ENCODE measurements around the gene SLC13A3.

The SLC13A3 gene, protein sequence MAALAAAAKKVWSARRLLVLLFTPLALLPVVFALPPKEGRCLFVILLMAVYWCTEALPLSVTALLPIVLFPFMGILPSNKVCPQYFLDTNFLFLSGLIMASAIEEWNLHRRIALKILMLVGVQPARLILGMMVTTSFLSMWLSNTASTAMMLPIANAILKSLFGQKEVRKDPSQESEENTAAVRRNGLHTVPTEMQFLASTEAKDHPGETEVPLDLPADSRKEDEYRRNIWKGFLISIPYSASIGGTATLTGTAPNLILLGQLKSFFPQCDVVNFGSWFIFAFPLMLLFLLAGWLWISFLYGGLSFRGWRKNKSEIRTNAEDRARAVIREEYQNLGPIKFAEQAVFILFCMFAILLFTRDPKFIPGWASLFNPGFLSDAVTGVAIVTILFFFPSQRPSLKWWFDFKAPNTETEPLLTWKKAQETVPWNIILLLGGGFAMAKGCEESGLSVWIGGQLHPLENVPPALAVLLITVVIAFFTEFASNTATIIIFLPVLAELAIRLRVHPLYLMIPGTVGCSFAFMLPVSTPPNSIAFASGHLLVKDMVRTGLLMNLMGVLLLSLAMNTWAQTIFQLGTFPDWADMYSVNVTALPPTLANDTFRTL

DNA sequence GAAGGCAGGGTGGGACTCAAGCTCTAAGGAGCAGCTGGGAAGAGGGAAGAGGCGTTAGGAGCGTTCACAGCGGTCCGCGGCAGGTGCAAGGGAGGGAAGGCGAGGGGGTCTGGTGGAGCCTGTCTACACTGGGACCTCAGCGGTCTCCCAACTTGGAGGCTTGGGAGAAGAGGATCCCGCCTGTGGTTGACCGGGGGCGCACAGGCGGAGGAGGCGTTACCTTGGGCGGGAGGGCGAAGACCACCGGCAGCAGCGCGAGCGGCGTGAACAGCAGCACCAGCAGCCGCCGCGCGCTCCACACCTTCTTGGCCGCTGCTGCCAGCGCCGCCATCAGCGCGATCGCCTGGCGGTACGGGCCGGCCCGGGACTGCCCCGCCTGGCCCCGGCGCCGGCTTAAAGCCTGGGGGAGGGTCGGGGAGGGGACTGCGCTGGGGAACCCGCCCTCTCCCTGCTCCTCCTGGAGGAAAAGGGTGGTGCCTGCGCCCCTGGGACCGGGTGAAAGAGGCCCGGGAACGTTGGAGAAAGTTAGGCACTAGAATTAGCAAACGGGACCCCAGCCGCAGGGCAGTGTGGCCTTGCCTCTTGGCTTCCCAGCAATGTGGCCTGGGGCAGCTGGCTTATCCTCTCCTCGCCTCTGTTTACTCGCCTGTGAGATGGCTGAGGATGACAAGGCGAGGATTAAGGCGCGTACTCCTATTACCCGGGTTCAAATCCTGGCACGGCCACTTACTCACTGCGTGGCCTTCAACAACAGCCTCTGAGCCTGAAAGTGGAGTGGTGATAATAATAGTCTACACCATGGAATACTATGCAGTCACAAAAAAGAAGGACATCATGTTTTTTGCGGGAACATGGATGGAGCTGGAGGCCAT lies at the start of gene SLC13A3:
Gene SLC13A3 (minus strand): TSS at position 369 of the 872 bp plus-strand sequence. CDS start 38 bp downstream, at position 331.
- peak; percentile 46 for DNase-seq (ENCODE audit: low spot score)

DNA sequence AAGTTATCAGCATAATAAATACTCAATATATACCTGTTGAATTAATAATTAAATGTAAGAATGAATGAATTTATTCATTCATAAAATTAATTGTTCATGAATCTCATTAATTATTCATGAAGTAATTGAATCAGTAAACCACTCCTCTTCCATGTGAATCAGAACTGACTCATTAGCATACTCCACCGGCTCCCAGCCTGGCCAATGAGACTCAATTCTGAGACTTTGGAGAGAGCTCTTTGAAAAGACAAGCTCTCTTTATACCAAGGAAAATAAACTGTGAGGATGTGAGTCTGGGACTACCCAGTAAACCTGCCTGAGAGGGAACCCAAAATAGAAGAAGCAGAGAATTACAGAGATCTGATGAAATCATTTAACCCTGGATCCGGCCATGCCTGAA lies 49.8 kb upstream of the SLC13A3 start:
- DNase-seq (ENCODE audit: low spot score), result no peak

DNA sequence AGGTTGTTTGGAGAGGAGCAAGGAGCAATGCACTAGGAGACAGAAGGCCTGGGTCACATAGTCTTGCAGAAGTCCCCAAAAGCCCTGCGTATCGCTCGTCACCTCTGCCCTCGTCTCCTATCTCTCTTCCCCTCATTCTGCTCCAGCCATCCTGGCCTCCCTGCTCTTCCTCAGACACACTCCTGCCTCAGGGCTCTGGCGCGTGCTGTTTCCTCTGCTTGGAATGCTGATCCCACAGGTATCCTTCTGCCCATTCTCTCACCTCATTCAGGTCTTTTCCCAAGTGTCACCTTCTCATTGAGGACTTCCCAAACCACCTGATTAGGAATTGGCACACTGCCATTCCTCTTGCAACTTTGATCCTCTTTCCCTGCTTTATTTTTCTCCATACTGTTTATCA lies 49.2 kb upstream of the SLC13A3 start:
- DNase-seq (ENCODE audit: low spot score), result no peak

DNA sequence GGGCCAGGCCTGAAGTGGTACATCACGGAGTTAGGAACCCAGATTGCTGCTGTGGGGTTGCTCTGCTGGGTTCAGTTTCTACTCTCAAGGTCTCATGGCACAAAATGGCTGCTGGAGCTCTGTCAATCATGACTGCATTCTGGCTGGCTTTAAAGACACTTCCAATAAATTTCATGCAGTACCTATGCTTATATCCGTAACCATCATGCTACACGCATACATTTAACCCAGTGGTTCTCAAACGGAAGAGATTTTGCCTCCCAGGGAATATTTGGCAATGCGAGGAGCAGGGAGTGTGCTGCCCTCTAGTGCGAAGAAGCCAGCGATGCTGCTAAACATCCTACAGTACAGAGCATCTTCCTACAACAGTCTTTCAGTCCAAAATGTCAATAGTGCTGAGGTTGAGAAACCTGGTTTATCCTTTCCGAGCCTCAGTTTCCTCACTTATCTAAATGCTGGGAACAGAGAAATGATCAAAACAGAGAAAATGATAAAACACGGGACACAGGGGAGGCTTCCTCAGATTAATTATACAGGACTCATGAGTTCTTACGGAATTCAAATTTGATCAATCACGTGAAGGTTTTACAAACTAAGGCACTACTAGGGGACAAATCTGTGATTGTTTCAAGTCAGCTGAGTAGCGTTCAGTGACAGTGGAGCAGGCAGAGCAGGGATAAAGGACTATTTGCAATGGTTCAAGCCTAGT lies 48.5 kb upstream of the SLC13A3 start:
- DNase-seq (ENCODE audit: low spot score), result peak; percentile 35

DNA sequence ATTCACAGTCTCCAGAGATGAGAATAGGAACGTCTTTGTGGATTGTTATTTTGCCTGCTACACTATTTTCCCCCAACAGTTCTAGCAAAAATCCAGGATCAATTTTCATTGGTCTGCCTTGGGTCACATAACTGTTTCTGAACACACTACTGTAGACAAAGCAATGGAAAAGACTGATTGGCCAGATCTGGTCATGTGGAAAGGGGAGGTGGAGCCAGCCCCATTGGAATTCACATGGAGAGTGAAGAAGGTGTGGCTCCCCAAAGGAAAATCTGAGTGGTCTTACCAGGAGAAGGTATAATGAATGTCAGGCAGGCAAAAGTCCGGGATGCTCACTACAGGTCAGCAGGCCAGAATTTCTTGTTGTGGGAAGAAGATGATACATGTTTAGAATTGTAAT lies 47.5 kb upstream of the SLC13A3 start:
- no peak for DNase-seq (ENCODE audit: low spot score)

DNA sequence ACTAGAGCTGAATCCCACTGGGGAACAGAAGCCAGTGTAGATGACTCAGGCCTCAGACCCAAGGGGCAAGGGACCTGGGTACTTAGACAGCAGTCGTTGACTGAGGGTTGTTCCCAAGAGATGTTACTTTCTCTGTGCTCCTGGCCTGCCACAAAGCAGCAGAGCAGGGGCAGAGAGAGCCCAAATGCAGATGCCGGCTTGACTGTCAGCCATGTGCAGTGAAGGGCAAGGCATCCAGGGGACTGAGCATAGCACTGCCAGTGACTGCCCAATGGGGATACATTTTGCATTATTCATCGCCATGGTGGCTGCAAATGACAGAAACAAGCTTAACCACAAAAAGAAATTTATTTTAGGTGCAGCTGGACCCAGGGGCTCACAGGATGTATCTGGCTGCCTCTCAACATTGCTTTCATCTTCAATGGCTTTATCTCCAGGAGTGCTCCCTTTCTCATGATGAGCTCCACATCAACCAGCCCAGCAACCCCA lies 45.6 kb upstream of the SLC13A3 start:
- DNase-seq (ENCODE audit: low spot score), result no peak

DNA sequence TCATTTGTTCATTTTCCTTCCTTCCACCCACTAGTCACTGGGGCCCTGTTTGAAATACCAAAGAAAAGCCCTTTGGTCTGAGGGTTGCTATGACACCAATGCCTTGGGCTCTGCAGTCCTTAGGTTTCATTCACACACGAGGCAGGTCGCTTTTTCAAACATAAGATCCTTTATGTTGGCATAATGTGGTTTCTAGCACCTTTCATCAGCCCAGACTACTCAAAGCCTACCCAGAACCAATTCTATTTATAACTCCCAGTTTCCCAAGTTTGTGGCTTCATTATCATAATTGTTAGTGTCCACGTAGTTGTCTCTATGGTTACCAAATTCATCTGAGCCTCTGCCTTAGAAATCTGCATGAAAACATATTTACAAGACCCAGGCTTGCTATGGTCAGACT lies 44.6 kb upstream of the SLC13A3 start:
- DNase-seq (ENCODE audit: low spot score), result peak; percentile 54

DNA sequence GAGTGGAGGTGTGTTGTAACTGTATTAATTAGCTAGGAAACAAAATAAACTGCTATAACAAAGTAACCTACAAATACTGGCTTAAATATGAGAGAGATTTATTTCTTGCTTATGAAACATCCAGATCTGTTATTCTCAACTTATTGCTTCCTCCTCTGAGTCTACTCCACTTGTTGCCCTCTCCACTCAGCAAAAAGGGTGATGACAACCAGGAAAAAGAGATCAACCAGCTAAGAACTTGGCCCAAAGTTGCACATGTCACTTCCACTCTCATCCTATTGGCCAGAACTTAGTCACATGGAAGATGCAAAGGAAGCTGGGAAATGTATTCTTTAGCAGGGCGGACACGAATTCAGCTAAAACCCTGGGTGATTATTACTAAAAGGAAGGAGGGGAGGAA lies 43.2 kb upstream of the SLC13A3 start:
- DNase-seq (ENCODE audit: low spot score), result peak; percentile 40

DNA sequence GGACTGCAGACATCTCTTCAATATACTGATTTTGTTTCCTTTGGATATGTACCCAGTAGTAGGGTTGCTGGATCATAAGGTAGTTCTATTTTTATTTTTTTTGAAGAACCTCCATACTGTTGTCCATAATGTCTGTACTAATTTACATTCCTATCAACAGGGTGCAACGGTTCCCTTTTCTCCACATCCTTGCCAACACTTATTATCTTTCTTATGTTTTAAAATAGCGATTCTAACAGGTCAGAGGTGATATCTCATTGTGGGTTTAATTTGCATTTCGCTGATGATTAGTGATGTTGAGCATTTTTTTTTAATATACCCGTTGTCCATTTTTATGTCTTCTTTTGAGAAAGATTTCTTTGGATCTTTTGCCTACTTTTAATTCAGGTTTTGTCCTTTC lies 39.9 kb upstream of the SLC13A3 start:
- no peak for DNase-seq (ENCODE audit: low spot score)

DNA sequence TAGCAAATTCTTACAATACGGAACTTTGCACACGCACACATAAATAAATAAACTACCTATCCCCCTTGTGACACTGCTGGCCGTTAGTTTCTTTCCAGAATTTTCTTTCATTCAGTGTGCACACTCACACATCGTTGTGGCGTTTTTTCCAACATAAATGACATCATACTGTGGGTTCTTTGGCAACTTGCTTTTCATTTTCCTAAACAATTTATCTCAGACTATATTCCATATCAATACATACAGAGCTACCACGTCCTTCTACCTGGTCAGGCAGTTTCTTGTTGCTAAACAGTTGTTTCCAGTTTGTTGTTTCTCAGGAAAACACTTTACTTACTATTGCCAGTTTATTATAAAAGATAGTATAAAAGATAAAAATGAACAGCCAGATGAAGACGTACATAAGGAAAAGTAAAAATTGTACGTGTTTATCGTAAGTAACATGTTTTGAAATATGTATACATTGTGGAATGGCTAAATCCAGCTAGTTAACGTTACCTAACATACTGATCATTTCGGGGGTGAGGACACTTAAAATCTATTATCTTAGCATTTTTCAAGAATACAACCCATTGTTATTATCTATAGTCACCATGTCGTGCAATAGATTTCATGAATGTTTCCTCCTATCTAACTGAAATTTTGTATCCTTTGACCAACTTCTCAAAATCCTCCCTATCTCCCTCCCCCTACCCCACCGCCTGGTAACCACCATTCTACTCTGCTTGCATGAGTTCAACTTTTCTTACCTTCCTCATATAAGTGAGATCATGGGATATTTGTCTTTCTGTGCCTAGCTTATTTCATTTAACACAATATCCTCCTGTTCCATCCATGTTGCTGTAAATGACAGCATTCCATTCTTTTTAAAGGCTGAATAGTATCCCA lies 39.2 kb upstream of the SLC13A3 start:
- DNase-seq (ENCODE audit: low spot score), result no peak

DNA sequence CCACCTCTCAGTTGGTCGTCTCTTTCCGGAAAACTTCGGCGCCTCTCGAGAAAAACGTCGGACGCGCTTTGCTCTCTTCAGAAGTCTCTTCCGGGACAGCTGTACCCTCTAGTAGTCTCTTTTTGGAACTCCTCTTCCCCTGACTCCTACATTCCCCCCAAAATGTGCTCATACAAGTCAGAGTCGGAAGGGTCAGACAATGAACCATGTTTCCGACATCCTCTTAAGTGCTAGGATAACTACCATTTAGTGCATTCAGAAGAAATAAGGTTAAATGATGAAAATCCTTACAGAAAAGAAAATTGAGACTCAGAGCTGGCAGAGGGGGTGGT lies 38.5 kb upstream of the SLC13A3 start:
- no peak for DNase-seq (ENCODE audit: low spot score)

DNA sequence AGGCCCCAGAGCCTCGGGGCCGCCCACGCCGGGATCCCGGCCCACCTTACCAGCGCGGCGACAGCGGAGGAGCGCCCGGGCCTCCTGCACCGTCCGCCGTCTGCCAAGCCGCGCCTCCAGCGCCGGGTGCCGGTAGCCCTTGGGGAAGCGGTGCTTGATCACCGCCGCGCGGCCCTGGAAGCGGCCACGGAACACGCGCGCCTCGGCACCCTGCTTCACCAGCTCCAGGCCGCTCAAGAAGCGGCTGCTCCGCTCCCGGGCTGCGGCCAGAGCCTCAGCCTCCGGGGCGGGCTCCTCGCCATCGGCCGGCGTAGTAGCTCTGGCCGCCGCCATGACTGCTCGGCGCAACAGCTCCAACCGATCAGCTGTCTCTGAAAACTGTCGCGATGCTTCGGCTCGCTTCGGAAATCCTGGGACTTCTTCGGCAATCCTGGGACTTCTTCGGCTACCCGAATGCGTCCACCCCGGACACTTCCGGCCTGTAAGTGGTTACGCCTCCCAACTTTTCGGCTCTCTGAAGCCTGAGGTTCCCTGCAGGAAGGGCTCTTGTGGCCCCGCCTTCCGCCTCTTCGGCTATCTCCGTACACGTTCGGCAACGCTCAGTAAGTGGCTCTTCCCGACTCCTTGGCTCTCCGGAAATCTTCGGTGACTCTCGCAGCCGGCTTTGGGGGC lies 38.0 kb upstream of the SLC13A3 start, which contains the start of gene TP53RK:
Gene TP53RK (minus strand): TSS at position 363 of the 672 bp plus-strand sequence. CDS start 30 bp downstream, at position 333.
- DNase-seq (ENCODE audit: low spot score), result peak; percentile 98

DNA sequence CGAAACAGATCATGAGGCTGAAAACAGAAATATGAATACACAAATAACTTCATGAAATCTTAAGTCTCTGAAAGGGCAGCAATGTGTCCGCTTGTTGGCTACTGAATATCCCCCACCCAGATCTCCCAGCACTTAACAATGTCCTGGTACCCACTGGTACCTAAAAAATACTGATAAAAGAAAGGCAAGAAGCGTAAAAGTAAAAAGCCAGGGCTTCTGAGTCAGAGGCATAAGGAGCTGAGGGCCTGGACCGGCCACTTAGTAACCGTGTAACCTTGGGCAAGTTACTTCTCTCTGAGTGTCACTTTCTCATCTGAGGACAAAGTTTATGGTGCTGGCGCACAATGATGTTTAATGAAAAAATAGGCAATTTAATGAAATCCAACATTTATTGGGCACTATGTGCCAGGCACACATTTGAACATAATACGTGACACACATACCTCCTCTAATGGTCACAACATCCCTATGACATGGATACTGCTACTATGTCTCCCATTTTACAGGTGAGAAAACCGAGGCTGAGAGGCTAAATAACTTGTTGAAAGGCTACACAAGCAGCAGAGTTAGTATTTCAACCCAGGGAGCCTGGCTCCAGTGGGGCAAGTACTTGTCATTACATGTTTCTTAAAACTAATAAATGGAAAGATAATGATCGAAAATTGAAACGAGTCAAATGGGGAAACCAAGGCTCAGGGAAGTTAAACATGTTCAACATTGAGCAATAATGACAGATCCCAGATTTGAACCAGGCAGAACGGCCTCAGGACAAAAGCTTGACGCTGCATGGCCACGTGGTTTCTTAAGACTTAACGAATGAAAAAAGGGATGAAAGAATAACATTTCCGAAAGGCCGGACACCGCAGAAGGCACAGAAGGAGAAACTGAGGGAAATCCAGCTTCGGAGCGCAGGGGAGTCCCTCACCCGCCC lies 37.2 kb upstream of the SLC13A3 start:
- DNase-seq (ENCODE audit: low spot score), result no peak

DNA sequence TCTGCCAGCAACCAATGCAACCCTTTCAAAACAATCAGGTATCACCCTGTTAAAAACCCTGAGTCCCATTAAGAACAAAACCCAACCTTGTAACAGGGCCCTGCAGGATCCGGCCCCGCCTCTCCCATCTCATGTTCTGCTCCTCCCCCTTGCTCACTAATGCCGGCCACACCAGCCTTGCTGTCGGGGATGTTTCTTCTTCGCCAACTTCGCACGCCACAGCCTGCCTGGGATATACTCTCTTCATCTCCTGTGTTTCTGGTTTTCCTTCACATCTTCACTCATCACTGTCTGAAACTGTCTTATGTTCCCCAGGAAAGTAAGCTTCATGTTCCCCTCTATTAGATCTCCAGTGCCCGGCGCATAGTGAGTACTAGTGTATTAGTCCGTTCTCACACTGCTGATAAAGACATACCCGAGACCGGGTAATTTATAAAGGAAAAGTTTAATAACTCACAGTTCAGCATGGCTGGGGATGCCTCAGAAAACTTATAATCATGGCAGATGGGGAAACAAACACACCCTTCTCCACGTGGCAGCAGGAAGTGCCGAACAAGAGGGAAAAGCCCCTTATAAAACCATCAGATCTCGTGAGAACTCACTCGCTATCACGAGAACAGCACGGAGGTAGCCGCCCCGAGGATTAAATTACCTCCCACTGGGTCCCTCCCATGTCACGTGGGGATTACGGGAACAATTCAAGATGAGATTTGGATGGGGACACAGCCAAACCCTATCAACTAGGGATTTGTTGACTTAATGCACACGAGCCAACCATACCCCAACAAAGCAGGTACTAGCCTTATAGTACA lies 32.9 kb upstream of the SLC13A3 start:
- peak; percentile 86 for DNase-seq (ENCODE audit: low spot score)

DNA sequence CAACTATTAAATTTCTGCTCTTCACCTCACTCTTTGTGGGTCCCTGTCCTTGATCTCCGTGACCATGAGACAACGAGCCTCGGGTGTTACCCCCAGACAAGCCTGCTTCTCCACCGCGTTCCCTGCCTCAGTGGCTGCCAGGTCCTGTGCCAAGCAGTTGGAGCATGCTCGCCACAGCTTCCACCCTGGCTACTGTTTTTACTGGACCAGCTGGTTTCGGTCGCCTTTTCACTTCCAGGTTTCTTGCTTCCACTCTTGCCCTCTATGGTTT lies 32.3 kb upstream of the SLC13A3 start:
- DNase-seq (ENCODE audit: low spot score), result no peak

DNA sequence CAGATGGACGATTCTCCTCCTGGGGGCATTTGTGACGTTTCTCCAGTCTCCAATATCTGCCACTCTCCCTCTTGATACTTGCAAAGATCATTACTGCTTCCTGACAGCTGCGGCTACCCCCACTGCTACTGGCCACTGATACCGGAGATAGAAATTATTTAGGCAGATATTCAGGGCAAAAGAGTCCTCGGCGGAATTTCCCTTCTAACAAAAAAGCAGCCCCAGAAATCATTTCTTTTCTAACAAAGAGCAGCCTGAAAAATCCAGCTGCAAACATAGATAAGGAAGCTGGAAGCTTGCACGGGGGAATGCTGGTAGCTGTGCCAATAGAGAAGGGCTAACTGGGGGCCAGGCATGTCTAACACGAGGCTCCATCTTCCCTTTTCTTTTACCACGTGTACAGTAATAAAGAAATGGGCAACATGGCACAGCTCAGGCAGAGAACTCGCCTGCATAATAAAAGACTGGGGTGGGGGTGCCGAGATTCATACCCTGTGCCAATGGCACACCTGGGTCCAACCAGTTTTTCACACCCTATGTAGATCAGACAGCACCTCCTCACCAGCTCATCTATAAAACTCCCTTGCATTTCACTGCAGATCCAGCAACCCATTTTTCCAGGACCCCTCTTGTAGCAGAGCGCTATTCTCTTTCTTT lies 31.9 kb upstream of the SLC13A3 start:
- DNase-seq (ENCODE audit: low spot score), result no peak

DNA sequence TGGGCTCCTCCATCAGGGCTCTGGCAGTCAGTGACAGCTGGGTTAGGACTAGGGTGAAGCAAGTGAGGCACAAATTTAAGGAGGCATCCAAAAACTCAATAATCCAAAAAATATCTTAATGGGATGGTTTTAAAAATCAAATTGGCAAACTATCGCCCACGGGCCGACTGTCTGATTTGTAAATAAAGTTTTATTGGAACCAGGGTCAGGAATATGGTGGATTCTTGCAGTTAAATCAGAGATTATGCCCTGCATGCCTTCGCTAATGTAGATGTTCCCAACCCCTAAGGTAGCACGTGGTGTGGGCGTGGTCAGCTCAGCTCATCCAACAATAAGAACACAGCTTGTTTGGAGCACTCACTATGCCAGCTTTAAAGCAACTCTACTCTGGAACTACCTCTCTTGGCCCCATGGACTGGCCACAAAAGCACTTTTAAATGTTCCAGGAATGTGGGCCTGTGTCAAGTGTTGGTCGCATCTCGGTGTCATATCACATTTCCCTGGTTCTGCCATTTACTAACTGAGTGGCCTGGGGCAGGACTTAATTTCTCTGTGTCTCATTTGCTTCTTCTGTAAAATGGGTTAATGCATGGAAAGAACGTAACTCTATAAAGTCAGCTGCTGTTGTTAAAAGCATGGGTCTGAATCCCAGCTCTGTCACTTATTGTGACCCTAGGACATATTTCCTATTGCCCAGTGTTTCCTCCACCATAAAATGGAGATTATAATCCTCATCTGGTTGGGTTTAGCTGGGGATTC lies 31.0 kb upstream of the SLC13A3 start:
- no peak for DNase-seq (ENCODE audit: low spot score)
